Fibroblast of lung (primary cell): ENCODE measurements around the gene POLA1.
A peak's percentile ranks its signal among the peaks of the same experiment; 100 is the strongest.

ENCODE experiments used
- CTCF ChIP-seq, 2 donors: IDR thresholded peaks in 1 of 2; conservative IDR thresholded peaks in 1 of 2; 1 replicate in 1 of 2; 2 replicates in 1 of 2; pipeline ENCODE4 v1.5.1; 2011 to 2012; ENCODE audit warnings: low read length in 2 of 2, control low read depth in 1 of 2, inconsistent platforms in 1 of 2, low read depth in 1 of 2, mild to moderate bottlenecking in 1 of 2
- EZH2 ChIP-seq: IDR thresholded peaks from 2 replicates; pipeline ENCODE4 v1.5.1; 2012; ENCODE audit warnings: low read length, control low read depth, mild to moderate bottlenecking; ENCODE audit errors: missing control alignments

DNA sequence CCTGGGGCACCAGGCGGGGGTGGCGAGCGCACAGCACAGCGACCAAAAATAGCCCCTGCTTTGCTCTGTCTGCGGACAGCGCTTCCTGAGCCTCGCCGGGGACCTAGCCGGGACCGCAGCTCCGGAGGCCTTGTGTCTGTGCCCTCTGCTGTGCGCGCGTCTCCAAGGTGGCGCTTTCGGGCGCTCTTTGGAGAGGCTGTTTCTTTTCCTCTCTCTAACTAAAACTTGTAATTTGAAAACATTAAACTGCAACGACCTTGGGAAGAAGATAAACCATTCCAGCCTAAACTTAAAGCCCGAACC is 318.7 kb downstream of the POLA1 start:
- TF ChIP-seq CTCF (conservative IDR thresholded peaks at IDR 0.05 in 1 of 2, IDR thresholded peaks at IDR 0.05 in 1 of 2; ENCODE audit: low read depth in 1 of 2, low read length in 2 of 2) (no peak), EZH2 (peak; percentile 0)
